ENCODE measurements around the gene USP6.
"Not testable (repeated sequence)": the region's sequence is repeated elsewhere in the genome, so short reads cannot be mapped to it uniquely, and the experiment has no call there.

The USP6 gene

DNA sequence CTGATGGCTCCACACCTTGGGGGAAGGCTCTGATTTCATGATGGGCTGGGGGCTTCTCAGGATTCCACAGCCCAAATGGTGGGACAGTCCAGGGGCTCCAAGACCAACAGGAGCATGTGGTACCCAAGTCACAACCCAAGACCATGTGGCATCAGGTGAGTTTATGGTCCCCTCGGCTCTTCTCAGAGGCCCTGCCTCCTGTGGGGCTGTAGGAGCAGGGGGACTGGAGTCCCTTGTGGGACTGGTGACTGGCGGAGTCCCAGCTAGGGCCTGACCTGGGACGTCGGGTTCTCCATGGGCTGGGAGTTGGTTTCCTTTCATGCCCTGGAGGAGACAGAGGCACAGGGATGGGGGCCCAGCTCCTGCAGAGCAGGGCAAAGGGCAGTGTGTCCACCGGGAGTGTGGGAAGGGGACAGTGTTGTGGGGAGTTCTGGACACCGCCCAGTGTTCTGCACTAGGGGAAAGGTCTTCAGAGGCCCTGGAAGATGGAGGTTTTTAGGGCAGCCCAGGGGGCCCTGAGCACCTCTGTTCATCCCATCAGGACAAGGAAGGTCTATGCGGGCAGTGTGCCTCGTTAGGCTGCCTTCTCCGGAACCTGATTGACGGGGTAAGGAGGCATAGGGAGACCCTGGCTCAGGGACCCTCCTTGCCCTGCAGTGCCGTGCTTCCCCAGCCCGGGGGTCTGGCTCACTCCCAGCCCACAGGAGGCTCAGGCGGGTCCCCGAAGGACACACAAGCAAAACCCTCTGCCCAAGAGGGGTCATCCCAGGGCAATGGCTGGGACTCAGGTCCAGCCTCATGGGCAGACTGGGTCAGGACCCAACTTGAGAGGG lies 21.0 kb downstream of the USP6 start:
- DNase-seq = not testable (repeated sequence)

DNA sequence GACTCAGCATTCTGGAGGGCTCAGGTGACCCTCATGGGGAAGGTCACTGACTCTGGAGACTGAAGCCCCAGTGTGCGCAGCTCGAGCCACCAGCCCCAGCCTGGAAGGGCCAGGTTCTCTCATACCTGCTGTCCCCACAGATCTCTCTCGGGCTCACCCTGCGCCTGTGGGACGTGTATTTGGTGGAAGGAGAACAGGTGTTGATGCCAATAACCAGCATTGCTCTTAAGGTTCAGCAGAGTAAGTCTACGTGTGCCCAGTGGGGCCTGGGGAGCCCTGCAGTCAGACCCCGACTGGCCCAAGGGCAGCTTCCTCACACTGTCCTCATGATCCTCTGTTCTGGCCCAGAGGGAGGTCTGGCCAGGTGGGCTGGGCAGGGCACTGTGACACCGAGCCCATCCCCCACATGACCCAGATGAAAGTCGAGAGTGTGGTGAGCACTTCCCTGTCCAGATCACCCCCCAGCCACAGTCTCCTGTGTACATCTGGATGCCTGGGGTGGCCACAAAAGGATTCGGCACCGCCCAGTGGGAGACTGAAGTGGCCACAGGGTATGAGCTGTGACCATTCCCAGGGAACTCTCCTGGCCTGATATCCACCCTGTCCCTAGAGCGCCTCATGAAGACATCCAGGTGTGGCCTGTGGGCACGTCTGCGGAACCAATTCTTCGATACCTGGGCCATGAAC lies 21.8 kb downstream of the USP6 start:
- not testable (repeated sequence) for DNase-seq

DNA sequence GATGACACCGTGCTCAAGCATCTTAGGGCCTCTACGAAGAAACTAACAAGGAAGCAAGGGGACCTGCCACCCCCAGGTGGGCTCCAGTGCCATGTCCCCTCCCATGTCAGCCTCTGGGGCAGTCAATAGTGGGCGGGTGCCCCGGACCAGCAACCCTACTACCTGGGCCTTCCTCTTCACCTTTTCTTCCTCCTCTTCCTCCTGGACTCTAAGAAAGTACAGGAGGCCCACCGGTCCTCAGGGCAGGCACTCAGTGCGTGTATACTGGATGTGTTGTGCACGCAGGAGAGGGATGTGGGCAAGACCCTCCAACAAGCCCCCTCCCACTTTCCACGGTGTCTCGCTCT lies 22.3 kb downstream of the USP6 start:
- not testable (repeated sequence) for DNase-seq

DNA sequence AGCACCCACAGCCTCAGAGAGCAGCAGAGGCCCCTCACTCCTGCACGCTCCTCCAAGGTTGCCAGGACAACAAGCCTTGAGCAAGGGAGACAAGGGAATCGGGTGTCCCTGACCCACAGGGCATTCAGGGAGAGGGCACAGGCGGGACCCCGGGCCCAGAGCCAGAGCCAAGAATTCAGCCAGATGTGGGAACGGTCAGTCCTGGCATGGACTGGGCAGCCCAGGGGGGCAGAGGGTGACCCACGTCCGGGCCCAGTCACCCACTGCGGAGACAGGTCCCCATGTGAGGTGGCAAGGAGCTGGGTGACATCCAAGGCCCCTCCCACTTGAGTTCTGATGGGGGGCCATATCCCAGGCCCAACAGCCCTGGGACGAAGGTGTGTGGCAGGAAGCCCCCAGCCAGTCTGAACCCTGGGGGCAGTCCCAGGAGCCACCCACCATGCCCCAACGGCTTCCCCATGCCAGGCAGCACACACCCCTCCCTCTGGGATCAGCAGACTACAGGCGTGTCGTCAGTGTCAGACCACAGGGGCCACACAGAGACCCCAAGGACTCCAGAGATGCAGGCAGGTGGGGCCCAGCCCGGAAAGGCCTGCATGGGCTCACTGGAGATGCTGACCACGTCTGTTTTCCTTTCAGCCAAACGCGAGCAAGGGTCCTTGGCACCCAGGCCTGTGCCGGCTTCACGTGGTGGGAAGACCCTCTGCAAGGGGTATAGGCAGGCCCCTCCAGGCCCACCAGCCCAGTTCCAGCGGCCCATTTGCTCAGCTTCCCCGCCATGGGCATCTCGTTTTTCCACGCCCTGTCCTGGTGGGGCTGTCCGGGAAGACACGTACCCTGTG lies 23.0 kb downstream of the USP6 start:
- DNase-seq = no peak

DNA sequence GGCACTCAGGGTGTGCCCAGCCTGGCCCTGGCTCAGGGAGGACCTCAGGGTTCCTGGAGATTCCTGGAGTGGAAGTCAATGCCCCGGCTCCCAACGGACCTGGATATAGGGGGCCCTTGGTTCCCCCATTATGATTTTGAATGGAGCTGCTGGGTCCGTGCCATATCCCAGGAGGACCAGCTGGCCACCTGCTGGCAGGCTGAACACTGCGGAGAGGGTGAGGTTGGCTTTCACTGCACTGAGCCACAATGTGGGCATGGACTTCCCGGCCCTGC lies 23.6 kb downstream of the USP6 start:
- DNase-seq = no peak

DNA sequence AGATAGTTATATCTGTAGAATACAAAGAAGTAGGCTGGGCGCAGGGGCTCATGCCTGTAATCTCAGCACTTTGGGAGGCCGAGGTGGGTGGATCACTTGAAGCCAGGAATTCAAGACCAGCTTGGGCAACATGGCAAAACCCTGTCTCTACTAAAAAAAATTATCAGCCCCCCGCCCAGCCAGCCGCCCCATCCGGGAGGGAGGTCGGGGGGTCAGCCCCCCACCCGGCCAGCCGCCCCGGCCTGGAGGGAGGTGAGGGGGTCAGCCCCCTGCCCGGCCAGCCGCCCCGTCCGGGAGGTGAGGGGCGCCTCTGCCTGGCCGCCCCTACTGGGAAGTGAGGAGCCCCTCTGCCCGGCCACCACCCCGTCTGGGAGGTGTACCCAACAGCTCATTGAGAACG lies 27.0 kb downstream of the USP6 start:
- not testable (repeated sequence) for DNase-seq

DNA sequence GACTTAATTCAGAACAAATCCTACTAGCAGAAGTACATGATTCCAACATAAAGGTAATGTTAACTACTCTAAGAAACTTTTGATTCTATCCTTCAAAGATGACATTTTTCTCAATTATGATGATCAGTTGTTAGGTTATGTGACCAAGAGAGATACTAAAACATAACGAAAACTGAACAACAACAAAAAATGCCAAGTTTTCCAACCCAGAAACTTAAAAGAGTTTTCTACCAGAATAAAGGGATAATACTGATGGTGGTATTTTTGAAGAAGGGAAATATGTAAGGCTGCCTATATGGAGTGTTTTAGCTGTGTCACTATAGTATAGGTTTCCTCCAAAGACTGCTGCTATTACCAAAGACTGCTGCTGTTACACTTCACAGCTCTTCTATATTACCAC lies 30.3 kb downstream of the USP6 start:
- DNase-seq = not testable (repeated sequence)

DNA sequence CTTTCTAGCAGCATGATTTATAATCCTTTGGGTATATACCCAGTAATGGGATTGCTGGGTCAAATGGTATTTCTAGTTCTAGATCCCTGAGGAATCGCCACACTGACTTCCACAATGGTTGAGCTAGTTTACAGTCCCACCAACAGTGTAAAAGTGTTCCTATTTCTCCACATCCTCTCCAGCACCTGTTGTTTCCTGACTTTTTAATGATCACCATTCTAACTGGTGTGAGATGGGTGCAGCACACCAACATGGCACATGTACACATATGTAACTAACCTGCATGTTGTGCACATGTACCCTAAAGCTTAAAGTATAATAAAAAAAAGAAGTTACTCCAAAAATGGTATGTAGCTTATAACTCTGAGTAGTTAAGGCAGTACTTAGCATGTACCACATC lies 44.9 kb downstream of the USP6 start:
- DNase-seq = not testable (repeated sequence)

DNA sequence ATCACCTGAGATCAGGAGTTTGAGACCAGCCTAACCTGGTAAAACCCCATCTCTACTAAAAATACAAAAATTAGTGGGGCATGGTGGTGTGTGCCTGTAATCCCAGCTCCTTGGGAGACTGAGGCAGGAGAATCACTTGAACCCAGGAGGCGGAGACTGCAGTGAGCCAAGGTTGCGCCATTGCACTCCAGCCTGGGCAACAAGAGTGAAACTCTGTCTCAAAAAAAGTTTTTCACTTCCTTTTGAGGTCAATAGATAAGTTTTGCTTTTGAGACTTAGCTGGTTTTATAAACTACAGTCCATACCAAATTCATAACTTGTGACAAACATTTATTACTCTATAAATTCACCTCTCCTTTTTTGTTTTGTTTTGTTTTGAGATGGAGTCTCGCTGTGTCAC lies 46.0 kb downstream of the USP6 start:
- not testable (repeated sequence) for DNase-seq

DNA sequence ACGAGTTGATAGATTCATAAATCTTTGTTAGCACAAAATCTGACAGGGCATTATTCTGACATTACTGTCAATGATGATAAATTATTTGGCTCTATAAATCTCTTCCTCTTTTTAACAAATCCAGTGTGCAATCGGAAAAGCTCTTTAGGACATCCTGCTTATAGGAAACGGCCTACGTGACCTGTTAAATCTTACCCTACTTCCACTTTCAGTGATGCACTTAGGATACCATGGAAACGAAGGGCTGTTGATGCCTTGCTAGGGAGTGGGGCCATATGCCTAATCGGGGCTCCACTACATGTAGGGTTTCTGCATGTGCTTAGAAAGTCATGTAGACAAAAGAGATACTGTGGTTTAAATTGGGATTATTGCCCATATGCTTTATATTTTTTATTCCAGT lies 48.6 kb downstream of the USP6 start:
- no peak for DNase-seq

DNA sequence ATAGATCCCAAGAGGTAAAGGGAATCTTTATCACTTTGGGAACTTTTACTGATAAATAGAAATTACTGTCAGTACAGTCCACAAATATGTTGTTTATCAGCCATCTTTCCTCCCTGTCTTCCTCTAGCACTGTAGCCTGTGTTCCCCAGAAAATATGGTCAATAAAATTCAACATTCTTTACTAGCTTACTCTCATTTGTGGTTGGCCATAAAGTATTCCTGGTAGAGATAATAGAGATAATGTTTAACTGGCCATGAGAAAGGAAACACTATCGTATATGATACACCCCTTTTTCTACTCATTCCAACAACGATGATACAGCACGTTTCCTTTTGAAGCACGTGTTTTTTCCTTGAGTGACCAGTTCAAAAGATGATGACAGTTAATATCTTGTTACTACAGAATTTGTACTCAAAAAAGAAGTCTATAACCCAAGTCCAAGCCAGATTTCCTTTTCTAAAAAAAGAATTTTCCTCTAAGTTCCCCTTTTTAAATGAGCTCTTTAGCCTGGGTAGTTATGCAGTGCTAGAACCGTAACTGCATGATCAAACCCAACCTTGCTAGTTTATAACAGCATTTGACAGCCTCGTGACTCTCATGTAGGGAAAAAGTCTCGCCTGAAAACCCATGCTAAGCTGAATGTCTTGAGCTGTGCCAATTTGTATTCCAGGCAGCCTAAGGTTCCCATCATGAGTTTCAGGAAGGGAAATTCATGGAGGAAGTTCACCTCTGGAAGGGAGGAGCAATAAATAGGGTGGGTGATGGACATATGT lies 50.1 kb downstream of the USP6 start:
- peak; percentile 49 for DNase-seq

DNA sequence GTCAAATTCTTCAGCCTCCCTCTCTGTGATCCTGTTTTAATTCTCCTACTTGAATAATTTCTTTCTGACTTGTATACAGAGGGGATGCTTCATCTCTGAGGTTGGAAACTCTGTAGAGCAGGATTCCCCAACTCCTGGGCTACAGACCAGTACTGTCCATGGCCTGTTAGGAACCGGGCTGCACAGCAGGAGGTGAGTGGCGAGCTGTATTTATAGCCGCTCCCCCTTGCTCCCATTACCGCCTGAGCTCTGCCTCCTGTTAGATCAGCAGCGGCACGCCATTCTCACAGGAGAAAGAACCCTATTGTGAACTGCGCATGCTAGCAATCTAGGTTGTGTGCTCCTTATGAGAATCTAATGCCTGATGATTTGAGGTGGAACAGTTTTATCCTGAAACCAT lies 59.2 kb downstream of the USP6 start:
- DNase-seq = not testable (repeated sequence)

DNA sequence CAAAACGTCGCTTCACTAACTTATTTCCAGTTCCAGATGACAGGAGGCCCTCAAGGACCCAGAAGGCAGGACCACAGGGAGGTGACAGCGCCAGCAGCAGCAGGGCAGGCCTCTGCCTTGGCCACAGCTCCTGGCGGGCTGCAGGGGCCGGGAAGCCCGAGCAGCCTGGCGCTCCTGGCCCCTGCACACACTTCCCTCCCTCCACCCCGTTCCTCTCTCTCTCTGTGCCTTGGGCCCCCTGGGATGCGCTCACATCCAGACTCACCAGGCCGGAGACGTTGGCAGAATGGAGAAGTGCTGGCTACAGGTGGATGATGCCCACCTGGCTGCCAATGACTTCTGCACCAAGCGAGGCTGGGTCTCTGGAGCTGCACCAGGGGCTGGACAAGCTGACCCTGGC lies 63.2 kb downstream of the USP6 start:
- no peak for DNase-seq

DNA sequence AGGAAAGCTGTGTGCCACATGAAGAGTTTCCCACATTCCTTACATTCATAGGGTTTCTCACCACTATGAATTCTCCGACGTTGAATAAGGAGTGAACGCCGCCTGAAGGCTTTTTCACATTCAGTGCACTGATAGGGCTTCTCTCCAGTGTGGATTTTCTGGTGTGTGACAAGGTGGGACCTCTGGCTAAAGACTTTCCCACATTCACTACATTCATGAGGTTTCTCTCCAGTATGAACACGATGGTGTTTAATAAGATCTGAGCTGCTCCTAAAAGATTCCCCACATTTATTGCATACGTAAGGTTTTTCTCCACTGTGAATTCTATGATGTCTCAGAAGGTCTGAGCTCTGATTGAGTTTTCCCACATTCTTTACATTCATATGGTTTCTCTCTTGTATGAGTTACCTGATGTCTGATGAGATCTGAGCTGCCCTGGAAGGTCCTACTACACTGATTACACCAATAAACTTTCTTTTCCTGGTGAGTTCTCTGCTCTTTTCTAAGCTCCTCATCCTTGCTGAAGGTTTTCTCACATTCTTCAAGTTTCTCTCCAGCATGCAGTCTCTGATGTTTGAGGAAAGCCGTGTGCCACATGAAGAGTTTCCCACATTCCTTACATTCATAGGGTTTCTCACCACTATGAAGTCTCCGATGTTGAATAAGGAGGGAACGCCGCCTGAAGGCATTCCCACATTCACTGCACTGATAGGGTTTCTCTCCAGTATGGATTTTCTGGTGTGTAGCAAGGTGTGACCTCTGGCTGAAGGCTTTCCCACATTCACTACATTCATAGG lies 65.9 kb downstream of the USP6 start:
- no peak for DNase-seq

DNA sequence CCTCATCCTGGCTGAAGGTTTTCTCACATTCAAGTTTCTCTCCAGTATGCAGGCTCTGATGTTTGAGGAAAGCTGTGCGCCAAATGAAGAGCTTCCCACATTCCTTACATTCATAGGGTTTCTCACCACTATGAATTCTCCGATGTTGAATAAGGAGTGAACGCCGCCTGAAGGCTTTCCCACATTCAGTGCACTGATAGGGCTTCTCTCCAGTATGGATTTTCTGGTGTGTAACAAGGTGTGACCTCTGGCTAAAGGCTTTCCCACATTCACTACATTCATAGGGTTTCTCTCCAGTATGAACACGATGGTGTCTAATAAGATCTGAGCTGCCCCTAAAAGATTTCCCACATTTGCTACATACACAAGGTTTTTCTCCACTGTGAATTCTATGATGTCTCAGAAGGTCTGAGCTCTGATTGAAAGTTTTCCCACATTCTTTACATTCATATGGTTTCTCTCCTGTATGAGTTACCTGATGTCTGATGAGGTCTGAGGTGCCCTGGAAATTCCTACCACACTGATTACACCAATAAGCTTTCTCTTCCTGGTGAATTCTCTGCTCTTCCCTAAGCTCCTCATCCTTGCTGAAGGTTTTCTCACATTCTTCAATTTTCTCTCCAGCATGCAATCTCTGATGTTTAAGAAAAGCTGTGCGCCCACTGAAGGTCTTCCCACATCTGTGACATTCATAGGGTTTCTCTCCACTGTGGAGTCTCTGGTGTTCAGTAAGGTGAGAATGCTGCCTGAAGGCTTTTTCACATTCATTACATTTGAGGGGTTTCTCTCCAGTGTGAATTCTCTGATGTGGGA lies 67.0 kb downstream of the USP6 start:
- no peak for DNase-seq

DNA sequence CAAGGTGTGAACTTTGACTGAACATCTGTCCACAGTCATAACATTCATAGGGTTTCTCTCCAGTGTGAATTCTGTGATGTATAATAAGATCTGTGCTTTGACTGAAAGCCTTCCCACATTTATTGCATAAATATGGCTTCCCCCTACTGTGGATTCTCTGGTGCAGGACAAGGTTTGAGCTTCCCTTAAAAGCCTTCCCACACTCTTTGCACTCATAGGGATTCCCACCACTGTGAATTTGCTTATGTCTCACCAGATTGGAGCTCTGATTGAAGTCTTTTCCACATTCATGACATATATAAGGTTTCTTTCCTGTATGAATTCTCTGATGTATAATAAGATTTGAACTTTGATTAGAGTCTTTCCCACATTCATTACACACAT lies 67.6 kb downstream of the USP6 start:
- no peak for DNase-seq

DNA sequence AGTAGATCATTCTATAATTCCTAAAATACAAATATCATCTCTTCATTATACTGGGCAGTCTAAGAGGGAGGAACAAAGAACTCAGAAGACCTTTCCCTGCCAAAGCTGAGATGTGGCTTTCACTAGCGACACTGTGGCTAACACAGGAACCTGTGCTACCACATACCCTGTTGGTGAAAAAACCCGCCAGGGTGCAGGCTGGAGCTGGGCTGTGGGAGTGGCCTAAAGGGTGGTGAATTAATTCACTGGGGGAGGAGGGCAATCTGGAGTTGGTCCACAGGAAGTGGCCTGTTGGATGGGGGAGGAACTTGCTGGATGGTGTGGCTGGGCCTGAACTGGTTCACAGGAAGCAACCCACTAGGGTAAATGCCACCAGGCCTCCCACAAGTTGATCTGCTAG lies 68.5 kb downstream of the USP6 start:
- no peak for DNase-seq

DNA sequence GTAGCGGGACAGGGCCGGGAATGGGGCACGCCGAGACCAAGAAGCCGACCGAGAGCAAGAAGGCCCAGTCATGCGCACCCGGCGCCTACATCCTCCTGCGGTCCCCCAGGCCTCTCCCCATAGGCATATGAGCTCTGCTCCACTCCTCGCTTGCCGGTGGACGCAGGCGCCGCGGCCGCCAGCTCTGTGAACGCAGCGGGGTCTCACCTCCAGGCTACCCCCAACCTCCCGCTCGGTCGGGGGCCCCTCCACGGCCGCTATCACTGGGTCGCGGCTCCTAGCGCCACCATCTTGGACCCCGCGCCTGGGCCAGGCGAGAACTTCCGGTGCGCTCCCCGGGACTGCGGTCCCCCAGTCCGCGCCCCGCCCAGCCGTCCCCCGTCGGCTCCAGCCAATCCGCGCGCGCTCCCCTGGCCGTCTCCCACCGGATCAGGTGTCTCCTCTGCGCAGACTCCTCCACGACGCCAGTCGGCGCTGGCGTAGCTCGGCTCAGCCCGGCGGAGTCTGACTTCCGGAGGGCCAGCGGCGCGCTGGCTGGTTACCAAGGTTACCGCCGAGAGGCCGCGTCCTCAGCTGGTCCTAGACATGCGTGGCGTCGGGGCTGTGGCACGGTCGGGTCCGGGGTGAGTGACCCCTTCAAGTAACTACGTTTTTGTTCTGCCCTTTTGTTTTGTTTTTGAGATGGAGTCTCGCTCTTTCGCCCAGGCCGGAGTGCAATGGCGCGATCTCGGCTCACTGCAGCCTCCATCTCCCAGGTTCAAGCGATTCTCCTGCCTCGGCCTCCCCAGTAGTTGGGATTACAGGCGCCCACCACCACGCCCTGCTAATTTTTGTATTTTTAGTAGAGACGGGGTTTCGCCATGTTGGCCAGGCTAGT lies 75.9 kb downstream of the USP6 start, which contains the start of gene ZNF594:
Gene ZNF594, minus strand, starts transcription at position 328 of the 877 bp plus-strand sequence. CDS start 7,612 bp downstream, outside the sequence.
- peak; percentile 98 for DNase-seq

DNA sequence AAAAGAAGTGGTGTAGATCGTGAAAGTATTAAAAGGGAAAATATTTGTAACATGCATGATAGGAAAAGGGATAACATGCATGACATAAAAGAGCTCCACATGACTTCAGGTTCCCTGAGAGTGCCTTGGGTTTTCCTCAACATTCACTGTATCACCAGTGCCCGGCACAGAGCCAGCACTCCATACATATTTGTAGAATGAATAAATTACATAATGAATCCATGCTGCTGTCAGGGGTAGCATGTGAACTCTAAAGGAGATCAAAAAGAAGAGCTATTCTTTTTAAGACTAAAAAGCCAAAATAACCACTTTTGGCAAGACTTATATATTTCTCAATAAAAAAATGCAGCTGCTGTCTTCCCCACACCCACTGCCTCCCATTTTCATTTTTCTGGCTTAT lies 78.5 kb downstream of the USP6 start:
- no peak for DNase-seq

DNA sequence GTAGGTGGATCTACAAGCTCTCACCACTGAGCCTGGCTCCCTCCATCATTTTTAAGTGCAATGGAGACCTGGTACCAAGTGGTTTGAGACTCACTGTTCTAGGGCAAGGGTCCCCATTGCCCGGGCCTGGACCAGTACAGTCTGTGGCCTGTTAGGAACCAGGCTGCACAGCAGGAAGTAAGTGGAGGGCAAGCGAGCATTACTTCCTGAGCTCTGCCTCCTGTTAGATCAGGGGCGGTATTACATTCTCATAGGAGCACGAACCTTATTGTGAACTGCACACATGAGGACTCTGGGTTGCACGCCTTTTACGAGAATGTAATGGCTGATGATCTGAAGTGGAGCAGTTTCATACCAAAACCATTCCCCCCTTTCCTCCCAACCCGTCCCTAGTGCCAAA lies 82.6 kb downstream of the USP6 start:
- no peak for DNase-seq
